Calu3 (cell line): ENCODE data around the gene E2F4. TPM values are rescaled to one million over a fixed set of nuclear protein-coding genes. Genes with fewer than 3 reads are reported as not detected.

Source experiments
- BruUV-seq: library from RNA; stranded (reverse); fragments of 400-500 nt; replicated peaks from 2 replicates; lab custom pipeline; 2021; lab: Mats Ljungman, UMichigan
- CTCF ChIA-PET: fragments of 300-600 bp; sonication (Branson Sonifier 250); formaldehyde crosslinking; loops from one replicate; lab custom pipeline; 2022; ENCODE audit warnings: antibody characterized with exemption; lab: Charles Lee
- DNase-seq: peaks from one replicate; pipeline ENCODE4 v3.0.0; 2022
- H3K27ac Mint-ChIP-seq: one replicate; pipeline ENCODE4 v1.8.0; 2022; ENCODE audit warnings: mixed read lengths; ENCODE audit not compliant: unreplicated experiment
- H3K27me3 Mint-ChIP-seq: one replicate; pipeline ENCODE4 v1.8.0; 2022; ENCODE audit warnings: mixed read lengths; ENCODE audit not compliant: unreplicated experiment
- H3K36me3 Mint-ChIP-seq: one replicate; pipeline ENCODE4 v1.8.0; 2022; ENCODE audit warnings: mild to moderate bottlenecking, moderate library complexity, mixed read lengths; ENCODE audit not compliant: insufficient read depth, unreplicated experiment
- H3K4me1 Mint-ChIP-seq: one replicate; pipeline ENCODE4 v1.8.0; 2022; ENCODE audit warnings: mild to moderate bottlenecking, low read depth, mixed read lengths; ENCODE audit not compliant: unreplicated experiment
- H3K4me3 Mint-ChIP-seq: one replicate; pipeline ENCODE4 v1.8.0; 2022; ENCODE audit warnings: mild to moderate bottlenecking, low read depth, moderate library complexity, mixed read lengths; ENCODE audit not compliant: unreplicated experiment
- H3K9me3 Mint-ChIP-seq: one replicate; pipeline ENCODE4 v1.8.0; 2022; ENCODE audit warnings: low read depth, mixed read lengths; ENCODE audit not compliant: unreplicated experiment
- intact Hi-C: fragments of 100-400 bp; cut with micrococcal nuclease; formaldehyde crosslinking; loops from one replicate; pipeline ENCODE4 v1.10.0; 2022; ENCODE audit not compliant: unreplicated experiment
- total RNA-seq: library from RNA; stranded (reverse); gene quantifications from 2 replicates; pipeline ENCODE4 v1.2.3, GENCODE V29; 2022
- TF ChIP-seq, protein P1 (sequence below): fragments of 200-600 bp; IDR thresholded peaks from one replicate; pipeline ENCODE4 v1.8.0; 2022; ENCODE audit warnings: antibody characterized with exemption; ENCODE audit not compliant: unreplicated experiment

E2F4 gene
- total RNA-seq, 1 experiment from 2014 or later = 95.3 TPM

DNA sequence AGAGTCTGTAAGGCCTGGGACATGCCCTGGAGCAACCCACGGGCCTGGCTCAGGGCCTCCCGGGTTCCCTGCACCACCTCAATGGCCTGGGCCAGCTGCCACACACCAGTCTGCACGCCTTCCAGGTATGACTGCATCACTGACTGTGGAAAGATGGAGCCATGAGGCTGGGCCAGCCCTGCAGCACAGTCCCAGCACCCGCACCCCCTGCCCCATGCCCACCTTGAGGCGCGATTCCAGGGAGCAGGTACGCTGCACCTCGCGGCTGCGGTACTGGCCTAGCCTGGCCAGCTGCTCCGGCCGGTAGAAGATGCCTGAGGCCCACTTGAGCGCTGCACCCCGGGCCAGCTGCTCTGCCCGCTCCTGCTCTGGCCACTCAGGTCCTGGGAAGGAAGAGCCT lies 3.2 kb upstream of the E2F4 start:
- TF ChIP-seq, protein P1, sequence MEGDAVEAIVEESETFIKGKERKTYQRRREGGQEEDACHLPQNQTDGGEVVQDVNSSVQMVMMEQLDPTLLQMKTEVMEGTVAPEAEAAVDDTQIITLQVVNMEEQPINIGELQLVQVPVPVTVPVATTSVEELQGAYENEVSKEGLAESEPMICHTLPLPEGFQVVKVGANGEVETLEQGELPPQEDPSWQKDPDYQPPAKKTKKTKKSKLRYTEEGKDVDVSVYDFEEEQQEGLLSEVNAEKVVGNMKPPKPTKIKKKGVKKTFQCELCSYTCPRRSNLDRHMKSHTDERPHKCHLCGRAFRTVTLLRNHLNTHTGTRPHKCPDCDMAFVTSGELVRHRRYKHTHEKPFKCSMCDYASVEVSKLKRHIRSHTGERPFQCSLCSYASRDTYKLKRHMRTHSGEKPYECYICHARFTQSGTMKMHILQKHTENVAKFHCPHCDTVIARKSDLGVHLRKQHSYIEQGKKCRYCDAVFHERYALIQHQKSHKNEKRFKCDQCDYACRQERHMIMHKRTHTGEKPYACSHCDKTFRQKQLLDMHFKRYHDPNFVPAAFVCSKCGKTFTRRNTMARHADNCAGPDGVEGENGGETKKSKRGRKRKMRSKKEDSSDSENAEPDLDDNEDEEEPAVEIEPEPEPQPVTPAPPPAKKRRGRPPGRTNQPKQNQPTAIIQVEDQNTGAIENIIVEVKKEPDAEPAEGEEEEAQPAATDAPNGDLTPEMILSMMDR = no peak
- H3K4me3 Mint-ChIP-seq = no peak overlapping the region
- CTCF ChIA-PET = interaction anchor here (0.7 kb wide), 2 partner anchors 37 to 383 kb away, joined by 3 read pairs; no protein-coding TSS in a partner anchor
- peaks cover 12% of the 10 kb centered on the region for H3K27me3 Mint-ChIP-seq
- no peak overlapping the region for H3K27ac Mint-ChIP-seq
- DNase-seq = no peak
- no TSS peak for BruUV-seq
- H3K4me1 Mint-ChIP-seq = peaks cover 26% of the 10 kb centered on the region
- H3K36me3 Mint-ChIP-seq = peaks cover 26% of the 10 kb centered on the region
- H3K9me3 Mint-ChIP-seq = no peaks in the 10 kb centered on the region
- intact Hi-C loops = loop anchor here (5.0 kb wide), 2 partner anchors 171 to 241 kb away; no protein-coding TSS in a partner anchor

DNA sequence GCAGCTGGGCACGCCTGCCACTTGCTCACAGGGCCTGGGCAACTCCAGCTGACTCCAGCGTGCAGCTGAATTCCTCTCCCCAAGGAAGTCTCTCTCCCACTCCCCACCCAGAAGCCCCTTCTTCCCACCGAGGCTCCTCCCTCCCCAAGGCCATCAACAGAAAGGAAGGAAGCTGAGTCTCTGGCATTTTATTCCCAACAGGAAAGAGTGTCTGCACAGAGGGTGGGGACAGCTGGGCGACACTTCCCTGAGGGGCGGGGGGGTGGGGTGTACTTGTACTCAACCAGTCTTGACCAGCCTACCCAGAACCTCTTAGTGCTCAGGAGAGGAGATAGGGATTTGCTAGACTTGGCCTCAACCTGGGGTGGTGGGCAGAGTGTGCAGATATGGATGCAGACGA lies 1.9 kb upstream of the E2F4 start, which contains the start of gene EXOC3L1:
EXOC3L1 (minus strand) TSS at position 96 of the 400 bp plus-strand sequence. CDS start 460 bp downstream, outside the sequence.
- Mint-ChIP-seq H3K36me3 (peaks cover 38% of the 10 kb centered on the region), H3K27ac (no peak within 1 kb of the TSS), H3K9me3 (no peaks in the 10 kb centered on the region), H3K27me3 (peaks cover 8% of the 10 kb centered on the region), H3K4me1 (peaks cover 29% of the 10 kb centered on the region), H3K4me3 (no peak within 1 kb of the TSS)
- CTCF ChIA-PET = no interaction called here
- TF ChIP-seq, protein P1 = no peak
- BruUV-seq = no TSS peak
- DNase-seq = no peak
- intact Hi-C loops = no loop called here

DNA sequence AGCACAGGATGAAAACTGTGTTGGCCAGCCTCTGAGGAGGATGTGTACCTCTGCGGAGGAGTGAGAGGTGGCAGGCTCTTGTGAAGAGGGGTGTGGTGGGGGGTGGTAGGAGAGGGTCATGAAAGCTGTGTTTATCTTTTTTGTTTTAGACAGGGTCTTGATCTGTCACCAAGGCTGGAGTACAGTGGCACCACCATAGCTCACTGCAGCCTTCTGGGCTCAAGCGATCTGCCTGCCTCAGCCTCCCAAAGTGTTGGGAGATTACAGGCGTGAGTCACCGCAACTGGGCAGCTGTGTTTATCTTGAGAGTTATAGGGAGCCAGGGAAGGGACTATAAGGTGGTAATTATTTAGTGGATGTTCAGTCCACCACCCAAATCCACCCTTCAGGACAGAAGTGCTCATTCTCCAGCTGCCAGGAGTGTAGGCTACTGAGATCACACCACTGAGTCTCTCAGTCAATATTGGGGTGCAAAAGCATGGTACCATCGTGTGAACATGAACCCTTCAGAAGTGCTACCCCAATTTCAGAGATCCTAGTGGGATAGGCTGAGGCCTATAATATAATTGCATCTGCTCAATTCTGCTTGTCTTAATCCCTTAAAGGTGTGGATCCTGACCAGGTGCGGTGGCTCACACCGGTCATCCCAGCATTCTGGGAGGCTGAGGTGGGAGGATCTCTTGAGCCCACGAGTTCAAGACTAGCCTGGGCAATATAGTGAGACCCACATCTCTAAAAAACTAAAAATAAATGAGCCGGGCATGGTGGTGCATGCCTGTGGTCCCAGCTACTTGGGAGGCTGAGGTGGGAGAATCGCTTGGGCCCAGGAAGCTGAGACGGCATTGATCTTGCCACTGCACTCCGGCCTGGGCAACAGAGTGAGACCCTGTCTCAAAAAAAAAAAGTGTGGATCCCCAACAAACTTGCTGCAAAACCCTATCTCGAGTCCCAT lies 1.2 kb upstream of the E2F4 start:
- peaks cover under 1% of the 10 kb centered on the region for H3K27me3 Mint-ChIP-seq
- H3K4me3 Mint-ChIP-seq = peak overlapping the region; percentile 87
- CTCF ChIA-PET = no interaction called here
- peaks cover 45% of the 10 kb centered on the region for H3K36me3 Mint-ChIP-seq
- BruUV-seq = no TSS peak
- TF ChIP-seq, protein P1 = no peak
- intact Hi-C loops = no loop called here
- peaks cover 23% of the 10 kb centered on the region for H3K4me1 Mint-ChIP-seq
- H3K9me3 Mint-ChIP-seq = no peaks in the 10 kb centered on the region
- DNase-seq = no peak
- H3K27ac Mint-ChIP-seq = peak overlapping the region; percentile 82

DNA sequence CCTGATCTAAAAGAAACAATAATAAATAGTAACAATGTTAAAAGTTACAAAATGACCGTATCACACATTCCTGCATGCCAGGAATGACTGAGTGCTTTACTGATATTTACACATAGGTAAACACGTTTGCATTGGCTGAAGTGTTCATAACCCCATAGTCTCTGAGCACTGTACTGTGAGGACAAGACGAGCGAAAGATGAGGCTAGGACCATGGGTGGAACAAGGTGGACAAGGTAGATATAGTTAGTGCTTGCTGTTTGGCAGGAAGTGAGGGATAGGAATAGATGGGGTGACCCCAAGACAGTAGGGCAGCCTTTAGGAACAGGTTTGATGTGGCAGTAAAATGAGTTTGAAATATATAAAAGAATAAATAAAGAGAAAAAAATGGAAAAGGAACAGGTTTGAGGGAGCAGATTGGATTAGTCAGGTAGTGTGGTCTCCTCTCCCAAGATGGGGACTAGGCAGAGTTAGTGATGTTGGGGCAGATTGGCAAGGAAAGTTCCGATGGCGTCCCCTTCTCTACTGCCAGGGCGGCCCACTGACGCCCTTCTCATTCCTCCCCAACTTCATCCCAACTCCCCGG lies 452 bp upstream of the E2F4 start:
- H3K36me3 Mint-ChIP-seq = peaks cover 53% of the 10 kb centered on the region
- H3K27ac Mint-ChIP-seq = peak overlapping the region; percentile 82
- CTCF ChIA-PET = interaction anchor here (0.7 kb wide), 1 partner anchor 55 kb away, joined by 7 read pairs; no protein-coding TSS in a partner anchor
- no TSS peak for BruUV-seq
- no peak for DNase-seq
- H3K4me1 Mint-ChIP-seq = peaks cover 30% of the 10 kb centered on the region
- H3K9me3 Mint-ChIP-seq = no peaks in the 10 kb centered on the region
- H3K4me3 Mint-ChIP-seq = peak overlapping the region; percentile 87
- H3K27me3 Mint-ChIP-seq = no peaks in the 10 kb centered on the region
- TF ChIP-seq, protein P1 = no peak
- intact Hi-C loops = no loop called here
